DMS114 treated with DMSO at 0.1 percent for 48 hours (cell line): Measurements from ENCODE around the gene PIK3R3.
"Not testable (repeated sequence)": the region's sequence is repeated elsewhere in the genome, so short reads cannot be mapped to it uniquely, and the experiment has no call there.

Experiments
- DNase-seq: peaks from one replicate; lab custom pipeline; 2025; ENCODE audit not compliant: unreplicated experiment; lab: John Stamatoyannopoulos, UW

Gene PIK3R3

DNA sequence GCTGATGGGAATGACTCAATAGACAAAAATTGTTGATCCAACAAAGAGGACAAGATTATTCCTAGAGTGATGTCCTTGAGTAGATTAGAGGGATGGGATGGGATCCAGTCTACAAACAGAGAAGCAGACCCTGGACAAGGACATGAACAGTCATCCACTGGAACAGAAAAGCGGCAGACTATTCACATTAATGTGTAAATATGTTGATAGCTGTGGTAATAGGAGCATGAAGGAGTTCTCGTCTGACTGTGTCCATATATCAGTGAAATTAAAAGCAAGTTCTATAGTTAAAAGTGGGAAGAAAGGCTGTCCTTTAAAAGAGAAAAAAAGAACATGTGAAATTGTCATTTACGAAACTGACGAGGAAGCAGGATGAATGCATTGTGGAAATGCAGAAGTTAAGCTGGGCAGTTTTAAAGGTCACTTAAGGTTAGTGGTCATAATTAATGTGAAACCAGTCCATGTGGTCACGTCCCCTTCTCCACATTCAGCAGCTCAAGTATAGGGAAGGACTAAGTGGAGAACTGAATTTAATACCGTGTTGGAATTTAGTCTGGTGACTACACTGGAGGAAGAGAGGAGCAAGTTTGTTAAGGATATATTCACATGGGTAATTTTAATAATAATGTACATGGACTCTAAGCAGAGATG, 62.1 kb downstream of the PIK3R3 start:
- DNase-seq: no peak

DNA sequence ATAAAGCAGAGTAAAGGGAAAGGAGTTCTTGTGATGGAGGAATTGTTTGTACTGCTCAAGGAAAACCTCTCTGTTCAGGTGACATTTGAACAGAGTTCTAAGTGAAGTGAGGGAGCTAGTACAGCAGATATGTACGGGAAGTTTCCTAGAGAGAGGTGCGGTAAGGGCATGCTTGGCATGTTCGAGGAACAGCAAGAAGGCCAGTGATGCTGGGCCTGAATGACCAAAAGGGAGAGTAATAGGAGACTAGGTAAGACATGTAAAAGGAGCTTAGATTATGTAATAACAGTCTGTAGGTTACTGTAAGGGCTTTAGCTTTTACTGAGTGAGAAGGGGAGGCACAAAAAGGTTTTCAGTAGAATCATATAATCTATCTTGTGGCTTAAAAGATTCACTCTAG, 63.9 kb downstream of the PIK3R3 start:
- DNase-seq: no peak

DNA sequence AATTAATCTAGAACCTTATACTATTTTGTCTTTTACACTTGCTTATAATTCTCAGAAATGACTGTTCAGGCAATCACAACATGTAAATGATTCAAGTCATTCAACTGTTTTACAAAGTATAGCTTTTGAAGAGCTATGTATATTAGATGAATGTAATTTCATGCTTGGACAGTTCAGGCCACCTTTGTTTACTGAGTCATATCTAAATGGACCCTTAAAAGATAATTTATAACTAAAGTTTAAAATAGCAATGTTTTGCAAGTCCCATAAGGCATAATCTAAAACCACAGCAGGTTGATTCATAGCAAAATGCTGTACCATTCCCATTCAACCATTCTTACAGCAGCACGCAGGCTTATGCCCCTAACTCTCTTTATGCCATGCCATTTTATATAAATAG, 64.8 kb downstream of the PIK3R3 start:
- DNase-seq: no peak

DNA sequence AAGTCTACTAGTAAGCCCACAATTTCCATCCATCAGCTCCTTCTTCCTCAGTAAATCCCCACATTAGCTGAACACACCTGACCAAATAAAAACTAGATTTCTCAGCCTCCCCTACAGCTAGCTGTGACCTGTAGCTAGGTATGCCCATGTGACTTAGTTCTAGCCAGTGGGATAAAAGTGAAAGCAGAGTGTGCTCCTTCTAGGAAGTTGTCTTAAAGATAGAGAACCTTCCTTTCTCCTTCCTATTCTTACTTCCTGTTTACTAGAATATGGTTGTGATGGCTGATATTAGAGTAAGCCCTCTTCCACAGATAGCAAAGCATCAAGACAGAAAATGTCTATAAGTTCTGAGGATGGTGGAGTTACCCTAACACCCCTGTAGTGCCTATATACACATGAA, 67.0 kb downstream of the PIK3R3 start:
- no peak for DNase-seq

DNA sequence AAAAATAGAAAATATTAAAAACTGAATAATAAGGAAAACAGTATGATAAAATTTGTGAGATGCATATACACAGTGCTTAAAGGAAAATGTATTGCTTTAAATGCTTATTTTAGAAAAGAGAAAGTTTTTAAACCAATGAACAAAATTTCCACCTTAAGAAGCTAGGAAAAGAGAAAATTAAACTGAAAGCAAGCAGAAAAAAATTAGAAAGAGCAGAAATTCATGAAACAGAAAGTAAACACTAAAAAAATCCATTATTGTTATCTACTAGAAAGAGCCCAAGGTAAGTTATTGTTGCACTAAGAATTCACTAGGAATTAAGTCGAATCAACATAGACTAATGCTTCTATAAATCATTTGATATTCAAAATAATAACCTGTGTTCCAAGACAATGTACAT, 67.7 kb downstream of the PIK3R3 start:
- DNase-seq: no peak

DNA sequence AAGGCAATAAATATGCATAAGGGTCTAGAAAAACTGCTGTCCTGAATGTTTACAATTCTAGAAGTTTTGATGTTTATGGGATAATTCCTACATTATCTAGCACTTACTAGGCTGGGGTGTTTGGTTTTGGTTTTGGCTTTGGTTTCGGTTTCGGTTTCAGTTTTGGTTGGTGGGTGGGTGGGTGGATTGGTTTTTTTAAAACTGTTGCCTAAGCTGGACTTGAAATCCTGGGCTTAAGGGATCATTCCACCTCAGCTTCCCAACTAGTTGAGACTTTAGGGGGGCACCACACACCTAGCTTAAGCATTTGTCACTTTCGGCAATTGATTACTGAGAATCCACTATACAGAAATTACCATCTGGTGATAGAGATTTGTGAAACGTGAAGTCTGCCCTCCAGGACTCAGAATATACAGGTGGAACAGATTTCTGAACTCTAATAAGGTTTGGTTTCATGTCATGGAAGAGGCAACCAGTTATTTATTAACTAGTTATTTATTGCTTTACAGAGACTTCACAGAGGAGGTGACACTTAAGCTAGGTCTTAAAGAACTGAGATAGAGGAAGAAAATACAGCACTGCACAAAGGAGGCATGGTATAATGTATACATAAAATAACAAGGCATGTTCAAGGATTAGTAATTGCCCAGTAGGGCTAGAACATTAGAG, 69.6 kb downstream of the PIK3R3 start:
- no peak for DNase-seq

DNA sequence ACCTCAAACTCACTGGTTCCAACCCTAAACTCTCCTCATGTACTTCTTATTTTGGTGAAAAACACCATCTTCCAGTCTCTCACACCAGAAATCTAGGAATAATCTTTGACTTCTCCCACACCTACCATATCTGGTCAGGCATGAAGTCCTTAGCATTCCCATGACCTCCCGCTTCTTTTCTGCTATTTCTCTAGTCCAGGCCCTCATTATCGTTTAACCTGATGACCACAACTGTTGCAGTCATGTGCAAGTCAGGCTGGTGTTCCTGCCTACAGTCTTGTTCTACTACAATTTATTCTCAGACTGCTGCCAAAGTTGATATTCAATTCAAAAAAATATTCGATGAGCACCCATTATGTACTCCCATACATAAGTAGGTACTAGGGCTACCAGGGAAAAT, 71.3 kb downstream of the PIK3R3 start:
- no peak for DNase-seq

DNA sequence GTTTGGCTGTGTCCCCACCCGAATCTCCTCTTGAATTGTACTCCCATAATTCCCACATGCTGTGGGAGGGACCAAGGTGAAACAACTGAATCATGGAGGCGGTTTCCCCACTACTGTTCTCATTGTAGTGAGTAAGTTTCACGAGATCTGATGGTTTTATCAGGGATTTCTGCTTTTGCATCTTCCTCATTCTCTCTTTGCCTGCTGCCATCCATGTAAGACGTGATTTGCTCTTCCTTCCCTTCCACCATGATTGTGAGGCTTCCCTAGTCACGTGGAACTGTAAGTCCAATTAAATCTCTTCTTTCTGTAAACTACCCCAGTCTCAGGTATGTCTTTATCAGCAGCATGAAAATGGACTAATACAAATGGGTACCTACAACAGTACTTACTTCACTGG, 73.5 kb downstream of the PIK3R3 start:
- no peak for DNase-seq

DNA sequence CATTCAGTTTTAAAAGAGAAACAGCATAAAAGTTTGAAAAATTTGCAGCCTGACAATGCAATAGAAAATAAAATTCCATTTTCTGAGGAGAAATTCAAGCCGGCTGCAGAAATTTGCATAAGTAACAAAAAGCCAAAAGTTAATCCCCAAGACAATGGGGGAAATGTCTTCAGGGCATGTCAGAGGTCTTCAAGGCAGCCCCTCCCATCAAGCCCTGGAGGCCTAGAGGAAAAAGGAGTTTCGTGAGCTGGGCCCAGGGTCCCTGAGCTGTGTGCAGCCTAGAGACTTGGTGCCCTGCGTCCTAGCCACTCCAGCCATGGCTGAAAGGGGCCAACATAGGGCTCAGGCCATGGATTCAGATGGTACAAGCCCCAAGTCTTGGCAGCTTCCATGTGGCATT, 74.6 kb downstream of the PIK3R3 start:
- no peak for DNase-seq

DNA sequence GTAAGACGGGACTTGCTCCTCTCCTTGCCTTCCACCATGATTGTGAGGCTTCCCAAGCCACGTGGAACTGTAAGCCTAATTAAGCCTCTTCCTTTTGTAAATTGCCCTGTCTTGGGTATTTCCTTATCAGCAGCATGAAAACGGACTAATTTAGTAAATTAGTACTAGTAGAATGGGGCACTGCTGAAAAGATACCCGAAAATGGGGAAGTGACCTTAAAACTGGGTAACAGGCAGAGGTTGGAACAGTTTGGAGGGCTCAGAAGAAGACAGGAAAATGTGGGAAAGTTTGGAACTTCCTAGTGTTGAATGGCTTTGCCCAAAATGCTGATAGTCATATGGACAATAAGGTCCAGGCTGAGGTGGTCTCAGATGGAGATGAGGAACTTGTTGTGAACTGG, 75.2 kb downstream of the PIK3R3 start:
- DNase-seq: not testable (repeated sequence)

DNA sequence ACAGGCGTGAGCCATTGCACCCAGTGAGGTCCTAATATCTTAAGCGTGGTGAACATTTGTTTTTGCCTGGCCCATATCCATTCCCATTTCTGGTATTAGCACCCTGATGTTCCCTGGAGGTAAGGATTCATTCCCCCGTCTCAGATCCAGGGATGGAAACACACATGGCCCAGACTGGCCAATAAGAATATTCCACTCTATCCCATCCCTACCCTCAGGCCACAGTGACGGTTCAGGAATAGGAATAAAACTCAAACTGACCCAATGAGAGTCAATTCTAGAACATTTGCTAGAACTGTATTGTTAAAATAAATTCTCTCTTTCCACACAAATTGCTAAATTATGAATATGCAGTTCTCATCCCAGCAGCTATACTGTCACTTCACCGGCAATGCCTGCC, 76.1 kb downstream of the PIK3R3 start:
- DNase-seq: no peak

DNA sequence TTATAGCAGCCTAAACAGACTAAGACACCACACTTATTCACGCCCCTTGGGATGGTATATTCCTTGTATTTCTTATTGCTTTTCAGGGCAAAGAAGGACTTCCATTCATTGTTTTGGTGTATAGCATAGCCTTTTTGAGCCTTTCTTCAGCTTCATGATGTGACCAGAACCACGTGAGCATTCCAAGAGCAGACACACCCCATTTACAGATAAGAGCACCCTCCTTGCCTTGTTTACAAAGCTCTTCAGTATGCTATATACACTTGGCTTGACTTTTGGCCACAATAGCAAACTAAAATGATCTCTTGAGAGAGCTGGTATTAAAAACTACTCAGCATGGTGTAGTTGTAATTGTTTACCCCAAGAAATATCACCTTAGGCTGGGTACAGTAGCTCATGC, 78.7 kb downstream of the PIK3R3 start:
- DNase-seq: no peak

DNA sequence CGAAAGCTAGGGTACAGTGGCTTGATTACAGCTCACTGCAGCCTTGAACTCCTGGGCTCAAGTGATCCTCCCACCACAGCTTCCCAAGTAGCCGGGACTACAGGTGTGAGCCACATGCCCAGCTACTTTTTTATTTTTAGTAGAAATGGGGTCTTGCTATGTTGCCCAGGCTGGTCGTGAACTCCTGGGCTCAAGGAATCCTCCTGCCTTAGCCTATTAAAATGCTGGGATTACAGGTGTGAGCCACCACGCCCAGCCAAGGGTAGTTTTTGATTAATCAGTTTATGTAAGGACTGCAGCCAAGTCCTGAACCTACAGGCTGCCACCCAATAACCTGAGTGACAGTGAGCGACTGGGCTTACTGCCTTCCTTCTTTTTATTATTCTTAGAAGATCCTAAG, 88.3 kb downstream of the PIK3R3 start:
- no peak for DNase-seq

DNA sequence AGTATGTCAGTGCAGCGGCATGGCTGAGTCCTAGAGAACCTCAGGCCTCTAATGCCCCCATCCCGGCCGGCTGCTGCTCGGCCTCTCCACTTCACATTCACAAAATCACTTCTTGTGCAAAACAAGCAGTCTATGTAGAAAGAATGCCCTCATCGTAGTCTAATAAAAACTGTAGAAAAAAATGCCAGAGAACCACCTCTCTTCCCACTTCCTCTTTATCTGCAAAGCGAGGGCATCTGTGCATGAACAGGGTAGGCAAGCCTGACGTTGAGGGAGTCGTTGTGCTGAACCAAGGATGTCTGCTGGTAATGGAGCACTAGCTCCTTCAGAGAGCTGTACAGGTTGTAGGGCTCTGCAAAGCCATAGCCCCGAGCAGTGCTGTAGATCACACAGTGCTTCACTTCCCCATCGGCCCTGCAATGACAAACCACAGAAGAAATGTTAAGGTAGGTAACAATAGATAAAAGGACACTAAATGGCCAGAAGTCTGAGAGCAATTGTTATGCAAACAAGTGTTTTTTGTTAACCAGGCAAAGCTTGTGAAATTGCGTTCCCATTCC, 88.9 kb downstream of the PIK3R3 start:
- DNase-seq: no peak

DNA sequence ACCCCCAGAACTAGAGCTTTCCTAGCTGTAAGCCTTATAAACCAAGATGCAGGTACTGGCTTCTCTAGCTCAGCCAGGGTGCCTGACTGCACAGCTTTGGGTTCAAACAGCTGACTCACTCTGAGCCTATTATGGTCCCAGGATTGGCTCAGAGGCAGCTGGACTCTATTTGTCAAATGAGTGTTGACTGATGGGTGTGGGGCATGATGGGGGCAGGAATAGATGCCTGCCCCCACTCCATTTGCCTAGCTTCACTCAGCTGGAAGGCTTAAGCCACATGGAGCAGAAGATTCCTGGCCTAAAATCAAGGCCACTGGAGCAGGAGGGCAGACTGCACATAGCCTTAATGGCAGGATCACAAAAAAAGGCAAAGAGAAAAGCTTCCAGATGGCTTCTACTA, 90.5 kb downstream of the PIK3R3 start:
- no peak for DNase-seq

DNA sequence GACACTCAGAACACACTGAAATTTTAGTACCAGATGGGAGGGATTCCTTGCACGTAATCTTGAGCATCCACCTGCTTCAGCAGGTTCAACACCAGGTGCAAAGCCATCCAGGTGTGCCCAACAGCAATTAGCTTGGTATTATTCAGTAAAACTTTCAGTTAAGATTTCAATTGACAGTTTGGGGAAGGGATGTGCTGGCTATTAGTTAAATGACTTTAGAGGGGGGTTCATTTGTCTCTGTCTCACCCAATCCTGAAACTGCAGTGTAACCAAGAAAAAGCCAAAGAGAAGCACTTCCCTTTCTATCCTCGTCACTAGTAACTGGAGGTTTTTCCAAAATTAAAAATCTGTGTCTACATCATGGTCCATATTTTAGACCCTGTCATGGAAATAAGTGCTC, 90.9 kb downstream of the PIK3R3 start:
- DNase-seq: no peak

DNA sequence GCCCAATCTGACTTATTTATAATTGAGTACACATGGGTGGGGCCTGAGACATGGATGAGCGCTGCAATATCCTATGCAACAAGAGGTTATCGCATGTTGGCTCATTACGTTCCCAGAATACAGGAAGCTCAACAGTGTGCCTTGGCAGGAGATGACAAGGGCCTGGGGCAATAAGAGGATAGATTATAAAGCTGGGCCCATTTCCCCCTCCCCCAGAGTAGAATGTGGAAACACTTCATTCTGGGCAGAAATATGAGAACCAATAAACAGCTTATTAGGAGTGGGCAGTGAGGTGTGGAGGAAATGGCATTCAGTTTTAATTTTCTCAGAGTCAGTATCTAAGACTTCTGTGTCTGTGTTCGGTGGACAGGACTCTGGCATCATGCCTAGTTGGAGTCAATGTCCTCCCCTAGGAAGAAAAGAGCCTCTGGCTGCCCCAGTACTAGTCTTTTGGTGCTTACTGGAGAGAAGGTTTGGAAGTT, 92.8 kb downstream of the PIK3R3 start:
- DNase-seq: no peak

DNA sequence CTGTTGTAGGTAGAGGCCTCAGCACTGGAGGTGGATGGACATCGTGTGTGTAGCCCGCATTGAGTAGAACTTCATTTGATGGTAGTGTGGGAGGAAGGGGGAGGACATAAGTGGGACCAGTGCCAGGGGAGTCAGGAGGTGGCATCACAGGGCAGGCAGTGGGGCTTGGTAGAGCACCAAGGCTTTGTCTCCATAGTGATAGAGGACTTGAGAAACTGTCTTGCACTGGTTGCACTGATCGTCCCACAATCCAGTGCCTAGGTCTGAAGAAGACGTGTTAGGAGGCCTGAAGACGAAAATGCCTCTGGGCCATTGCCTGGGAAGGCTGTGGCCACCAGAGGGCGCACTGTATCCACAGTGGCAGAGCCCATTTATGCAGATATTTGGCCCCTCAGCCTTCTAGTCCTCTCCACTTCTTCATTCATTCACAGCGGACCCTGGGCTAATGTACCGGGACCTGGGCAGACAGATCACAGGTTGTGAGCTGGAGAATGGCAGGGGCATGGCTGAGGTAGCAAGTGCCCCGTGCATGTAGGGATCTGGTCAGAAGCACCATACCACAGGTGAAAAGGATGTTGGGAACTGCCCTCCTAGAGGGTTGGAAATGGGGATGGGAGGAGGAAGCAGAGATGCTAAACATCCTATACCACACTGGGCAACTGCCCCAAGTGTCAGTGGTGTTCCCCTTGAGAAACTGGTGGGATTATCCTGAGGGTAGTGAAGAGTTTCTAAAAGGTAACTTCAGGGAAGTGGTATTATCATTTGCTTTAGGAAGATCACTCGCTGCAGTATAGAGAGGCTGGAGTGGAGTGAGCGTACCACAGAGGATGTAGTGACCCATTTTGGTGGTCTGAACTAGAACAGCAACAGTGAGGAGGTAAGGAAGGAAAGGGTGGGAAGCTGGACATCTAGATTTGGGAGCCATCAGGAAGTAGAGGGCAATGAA, 95.3 kb downstream of the PIK3R3 start:
- peak; percentile 77 for DNase-seq

DNA sequence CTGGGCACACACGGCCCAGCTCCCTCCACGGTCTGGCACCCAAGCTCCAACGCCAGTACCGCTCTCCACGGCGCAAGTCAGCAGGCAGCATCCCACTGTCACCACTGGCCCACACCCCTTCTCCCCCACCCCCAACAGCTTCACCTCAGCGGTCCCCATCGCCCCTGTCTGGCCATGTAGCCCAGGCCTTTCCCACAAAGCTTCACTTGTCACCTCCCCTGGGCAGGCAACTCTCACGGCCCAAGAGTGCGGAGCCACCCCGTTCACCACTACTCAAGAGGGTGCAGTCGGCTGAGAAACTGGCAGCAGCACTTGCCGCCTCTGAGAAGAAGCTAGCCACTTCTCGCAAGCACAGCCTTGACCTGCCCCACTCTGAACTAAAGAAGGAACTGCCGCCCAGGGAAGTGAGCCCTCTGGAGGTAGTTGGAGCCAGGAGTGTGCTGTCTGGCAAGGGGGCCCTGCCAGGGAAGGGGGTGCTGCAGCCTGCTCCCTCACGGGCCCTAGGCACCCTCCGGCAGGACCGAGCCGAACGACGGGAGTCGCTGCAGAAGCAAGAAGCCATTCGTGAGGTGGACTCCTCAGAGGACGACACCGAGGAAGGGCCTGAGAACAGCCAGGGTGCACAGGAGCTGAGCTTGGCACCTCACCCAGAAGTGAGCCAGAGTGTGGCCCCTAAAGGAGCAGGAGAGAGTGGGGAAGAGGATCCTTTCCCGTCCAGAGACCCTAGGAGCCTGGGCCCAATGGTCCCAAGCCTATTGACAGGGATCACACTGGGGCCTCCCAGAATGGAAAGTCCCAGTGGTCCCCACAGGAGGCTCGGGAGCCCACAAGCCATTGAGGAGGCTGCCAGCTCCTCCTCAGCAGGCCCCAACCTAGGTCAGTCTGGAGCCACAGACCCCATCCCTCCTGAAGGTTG, 97.6 kb downstream of the PIK3R3 start:
- no peak for DNase-seq

DNA sequence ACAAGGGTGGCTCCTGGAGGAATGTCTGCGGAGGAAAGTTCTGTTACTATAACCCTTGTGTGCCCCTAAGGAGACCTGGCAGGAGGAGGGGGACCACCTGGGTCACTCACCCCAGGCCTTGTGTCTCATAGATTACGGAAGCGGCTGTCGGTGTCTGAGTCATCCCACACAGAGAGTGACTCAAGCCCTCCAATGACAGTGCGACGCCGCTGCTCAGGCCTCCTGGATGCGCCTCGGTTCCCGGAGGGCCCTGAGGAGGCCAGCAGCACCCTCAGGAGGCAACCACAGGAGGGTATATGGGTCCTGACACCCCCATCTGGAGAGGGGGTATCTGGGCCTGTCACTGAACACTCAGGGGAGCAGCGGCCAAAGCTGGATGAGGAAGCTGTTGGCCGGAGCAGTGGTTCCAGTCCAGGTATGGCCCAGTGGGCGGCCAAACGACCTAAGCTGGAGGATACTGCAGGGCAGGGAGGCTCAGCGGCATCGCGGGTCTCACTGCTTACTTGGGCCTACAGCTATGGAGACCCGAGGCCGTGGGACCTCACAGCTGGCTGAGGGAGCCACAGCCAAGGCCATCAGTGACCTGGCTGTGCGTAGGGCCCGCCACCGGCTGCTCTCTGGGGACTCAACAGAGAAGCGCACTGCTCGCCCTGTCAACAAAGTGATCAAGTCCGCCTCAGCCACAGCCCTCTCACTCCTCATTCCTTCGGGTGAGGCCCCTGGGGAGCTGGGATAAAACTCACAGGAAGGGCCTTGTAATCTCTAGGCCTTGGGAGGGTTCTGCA, 101.4 kb downstream of the PIK3R3 start:
- no peak for DNase-seq
